HEK293 (cell line): ENCODE measurements around the gene SREK1.

ENCODE experiments used
- CTCF ChIA-PET: fragments of 350-600 bp; formaldehyde crosslinking; extraction: SDS; loops from one replicate; lab custom pipeline; 2021; ENCODE audit warnings: antibody characterized with exemption; lab: Yijun Ruan, JAX
- POLR2A ChIA-PET: fragments of 300-600 bp; formaldehyde crosslinking; extraction: SDS; loops from one replicate; lab custom pipeline; 2020; ENCODE audit warnings: antibody characterized with exemption, inconsistent platforms; lab: Yijun Ruan, JAX
- H3K27ac ChIP-seq: fragments of 200-500 bp; sonication (Bioruptor generic); 2 replicates; pipeline ENCODE4 v1.5.1; 2014; ENCODE audit warnings: low read depth, low read length, control low read depth, inconsistent platforms; ENCODE audit errors: extremely low read depth
- H3K36me3 ChIP-seq, 2 experiments: fragments of 200-500 bp in 1 of 2; sonication (Bioruptor generic) in 1 of 2; 1 replicate in 1 of 2; 2 replicates in 1 of 2; pipeline ENCODE4 v1.5.1; 2014 to 2017; ENCODE audit warnings: inconsistent platforms in 2 of 2, low read length in 2 of 2; ENCODE audit not compliant: control insufficient read depth in 2 of 2, insufficient read depth in 1 of 2
- H3K4me1 ChIP-seq: fragments of 200-500 bp; sonication (Bioruptor generic); 2 replicates; pipeline ENCODE4 v1.5.1; 2014; ENCODE audit warnings: mild to moderate bottlenecking, low read length, inconsistent platforms; ENCODE audit not compliant: control insufficient read depth, insufficient read depth
- H3K4me3 ChIP-seq: 2 replicates; pipeline ENCODE4 v1.5.1; 2011; ENCODE audit warnings: low read depth, mild to moderate bottlenecking, control low read depth, low read length, moderate library complexity
- H3K9me3 ChIP-seq: fragments of 200-500 bp; sonication (Bioruptor generic); 2 replicates; pipeline ENCODE4 v1.5.1; 2014; ENCODE audit warnings: low read depth, low read length, inconsistent platforms; ENCODE audit not compliant: control insufficient read depth, insufficient read depth
- GFI1B ChIP-seq: fragments of 450-650 bp; formaldehyde crosslinking; IDR thresholded peaks from 2 replicates; pipeline ENCODE4 v1.5.1; 2016; ENCODE audit warnings: missing biosample characterization, missing genetic modification characterization
- GLI4 ChIP-seq: fragments of 450-650 bp; formaldehyde crosslinking; IDR thresholded peaks from 2 replicates; pipeline ENCODE4 v1.5.1; 2016; ENCODE audit warnings: missing biosample characterization, missing genetic modification characterization
- HOXC10 ChIP-seq: sonication (generic); formaldehyde crosslinking; IDR thresholded peaks from 2 replicates; pipeline ENCODE4 v1.8.1; 2023; ENCODE audit warnings: mild to moderate bottlenecking, missing genetic modification reagents
- IKZF3 ChIP-seq: fragments of 450-650 bp; IDR thresholded peaks from 2 replicates; pipeline ENCODE4 v1.5.0; 2018; ENCODE audit warnings: missing biosample characterization, mild to moderate bottlenecking, missing genetic modification characterization, moderate library complexity
- KLF16 ChIP-seq: fragments of 450-650 bp; formaldehyde crosslinking; IDR thresholded peaks from 2 replicates; pipeline ENCODE4 v1.5.1; 2017; ENCODE audit warnings: missing biosample characterization, missing genetic modification characterization
- KLF7 ChIP-seq: fragments of 450-650 bp; formaldehyde crosslinking; IDR thresholded peaks from 2 replicates; pipeline ENCODE4 v1.5.1; 2016; ENCODE audit warnings: missing biosample characterization, missing genetic modification characterization, borderline replicate concordance
- MYNN ChIP-seq: fragments of 450-650 bp; formaldehyde crosslinking; IDR thresholded peaks from 2 replicates; pipeline ENCODE4 v1.5.1; 2016; ENCODE audit warnings: missing biosample characterization, missing genetic modification characterization, borderline replicate concordance
- ZIC2 ChIP-seq: fragments of 450-650 bp; formaldehyde crosslinking; IDR thresholded peaks from 2 replicates; pipeline ENCODE4 v1.5.1; 2016; ENCODE audit warnings: missing biosample characterization, missing genetic modification characterization
- ZNF121 ChIP-seq: fragments of 450-650 bp; formaldehyde crosslinking; IDR thresholded peaks from 2 replicates; pipeline ENCODE4 v1.5.1; 2016; ENCODE audit warnings: missing biosample characterization, missing genetic modification characterization
- ZNF157 ChIP-seq: fragments of 450-650 bp; formaldehyde crosslinking; IDR thresholded peaks from 2 replicates; pipeline ENCODE4 v1.5.1; 2016; ENCODE audit warnings: missing biosample characterization, missing genetic modification characterization
- ZNF239 ChIP-seq: fragments of 450-650 bp; formaldehyde crosslinking; IDR thresholded peaks from 2 replicates; pipeline ENCODE4 v1.5.1; 2016; ENCODE audit warnings: missing biosample characterization, missing genetic modification characterization
- ZNF302 ChIP-seq: fragments of 450-650 bp; formaldehyde crosslinking; IDR thresholded peaks from 2 replicates; pipeline ENCODE4 v1.5.1; 2016; ENCODE audit warnings: missing biosample characterization, missing genetic modification characterization, low read depth
- ZNF324 ChIP-seq: fragments of 450-650 bp; formaldehyde crosslinking; IDR thresholded peaks from 2 replicates; pipeline ENCODE4 v1.5.1; 2016; ENCODE audit warnings: missing biosample characterization, missing genetic modification characterization
- ZNF416 ChIP-seq: fragments of 450-650 bp; formaldehyde crosslinking; IDR thresholded peaks from 2 replicates; pipeline ENCODE4 v1.5.1; 2016; ENCODE audit warnings: missing biosample characterization, missing genetic modification characterization
- ZNF433 ChIP-seq: fragments of 450-650 bp; formaldehyde crosslinking; IDR thresholded peaks from 2 replicates; pipeline ENCODE4 v1.5.1; 2016; ENCODE audit warnings: missing biosample characterization, missing genetic modification characterization, low read depth
- ZNF510 ChIP-seq: fragments of 450-650 bp; formaldehyde crosslinking; IDR thresholded peaks from 2 replicates; pipeline ENCODE4 v1.5.1; 2018; ENCODE audit warnings: mild to moderate bottlenecking, missing genetic modification characterization, missing biosample characterization; ENCODE audit not compliant: insufficient replicate concordance
- ZNF555 ChIP-seq: fragments of 450-650 bp; formaldehyde crosslinking; conservative IDR thresholded peaks from 2 replicates; pipeline ENCODE4 v1.5.1; 2017; ENCODE audit warnings: missing biosample characterization, mild to moderate bottlenecking, missing genetic modification characterization, inconsistent platforms
- ZNF585B ChIP-seq: fragments of 450-650 bp; formaldehyde crosslinking; IDR thresholded peaks from 2 replicates; pipeline ENCODE4 v1.5.1; 2016; ENCODE audit warnings: missing biosample characterization, missing genetic modification characterization
- ZNF600 ChIP-seq: fragments of 450-650 bp; formaldehyde crosslinking; IDR thresholded peaks from 2 replicates; pipeline ENCODE4 v1.5.1; 2016; ENCODE audit warnings: missing biosample characterization, missing genetic modification characterization
- ZNF621 ChIP-seq: fragments of 450-650 bp; formaldehyde crosslinking; IDR thresholded peaks from 2 replicates; pipeline ENCODE4 v1.5.1; 2017; ENCODE audit warnings: missing biosample characterization, missing genetic modification characterization
- ZNF664 ChIP-seq: fragments of 450-650 bp; formaldehyde crosslinking; IDR thresholded peaks from 2 replicates; pipeline ENCODE4 v1.5.1; 2016; ENCODE audit warnings: missing biosample characterization, missing genetic modification characterization
- ZNF701 ChIP-seq: fragments of 450-650 bp; formaldehyde crosslinking; IDR thresholded peaks from 2 replicates; pipeline ENCODE4 v1.5.1; 2016; ENCODE audit warnings: missing biosample characterization, missing genetic modification characterization
- ZNF792 ChIP-seq: fragments of 450-650 bp; formaldehyde crosslinking; IDR thresholded peaks from 2 replicates; pipeline ENCODE4 v1.5.1; 2016; ENCODE audit warnings: missing biosample characterization, missing genetic modification characterization
- TF ChIP-seq, protein P1 (sequence below): fragments of 450-650 bp; formaldehyde crosslinking; IDR thresholded peaks from 2 replicates; pipeline ENCODE4 v1.5.1; 2016; ENCODE audit warnings: missing biosample characterization, missing genetic modification characterization
- TF ChIP-seq, protein P2 (sequence below): fragments of 450-650 bp; formaldehyde crosslinking; IDR thresholded peaks from 2 replicates; pipeline ENCODE4 v1.5.1; 2016; ENCODE audit warnings: missing biosample characterization, missing genetic modification characterization

Gene SREK1

DNA sequence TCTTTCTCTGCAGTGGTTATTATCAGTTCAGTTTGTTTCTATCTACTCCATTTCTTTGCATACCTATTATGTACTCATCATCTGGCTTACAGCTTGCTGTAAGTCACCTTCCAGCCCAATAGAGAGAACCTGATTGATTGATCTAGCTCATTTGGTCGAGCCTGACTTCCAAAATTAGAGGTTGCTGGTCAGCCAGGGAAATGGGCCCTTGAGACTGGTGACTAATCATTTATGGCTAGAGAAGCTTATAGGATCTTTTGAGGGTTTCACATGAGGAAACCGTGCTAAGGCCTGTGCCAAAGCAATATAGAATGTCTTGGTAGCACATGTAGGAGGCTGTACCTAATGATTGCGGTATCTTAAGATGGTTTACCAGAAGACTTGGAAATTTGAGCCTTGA, 5.8 kb downstream of the SREK1 start (continued):
- no peak for TF ChIP-seq KLF7 (tag by site-specific recombination)
- TF ChIP-seq ZNF701 (tag by site-specific recombination): no peak

DNA sequence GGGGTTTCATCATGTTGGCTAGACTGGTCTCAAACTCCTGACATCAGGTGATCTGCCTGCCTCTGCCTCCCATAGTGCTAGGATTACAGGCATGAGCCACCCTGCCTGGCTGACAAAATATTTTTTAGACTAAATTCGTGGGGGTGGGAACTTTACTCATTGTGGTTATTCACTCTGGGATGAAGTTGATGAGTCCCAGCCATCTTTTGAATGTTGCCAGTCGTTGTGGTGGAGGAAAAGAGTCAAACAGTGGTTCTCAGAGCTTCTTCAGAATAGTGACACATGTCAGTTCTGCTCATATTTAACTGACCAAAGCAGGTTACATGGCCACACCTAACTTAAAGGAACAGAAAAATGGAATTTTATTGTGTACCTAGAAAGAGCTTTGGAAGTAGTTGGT, 6.9 kb downstream of the SREK1 start:
- TF ChIP-seq, protein P1, sequence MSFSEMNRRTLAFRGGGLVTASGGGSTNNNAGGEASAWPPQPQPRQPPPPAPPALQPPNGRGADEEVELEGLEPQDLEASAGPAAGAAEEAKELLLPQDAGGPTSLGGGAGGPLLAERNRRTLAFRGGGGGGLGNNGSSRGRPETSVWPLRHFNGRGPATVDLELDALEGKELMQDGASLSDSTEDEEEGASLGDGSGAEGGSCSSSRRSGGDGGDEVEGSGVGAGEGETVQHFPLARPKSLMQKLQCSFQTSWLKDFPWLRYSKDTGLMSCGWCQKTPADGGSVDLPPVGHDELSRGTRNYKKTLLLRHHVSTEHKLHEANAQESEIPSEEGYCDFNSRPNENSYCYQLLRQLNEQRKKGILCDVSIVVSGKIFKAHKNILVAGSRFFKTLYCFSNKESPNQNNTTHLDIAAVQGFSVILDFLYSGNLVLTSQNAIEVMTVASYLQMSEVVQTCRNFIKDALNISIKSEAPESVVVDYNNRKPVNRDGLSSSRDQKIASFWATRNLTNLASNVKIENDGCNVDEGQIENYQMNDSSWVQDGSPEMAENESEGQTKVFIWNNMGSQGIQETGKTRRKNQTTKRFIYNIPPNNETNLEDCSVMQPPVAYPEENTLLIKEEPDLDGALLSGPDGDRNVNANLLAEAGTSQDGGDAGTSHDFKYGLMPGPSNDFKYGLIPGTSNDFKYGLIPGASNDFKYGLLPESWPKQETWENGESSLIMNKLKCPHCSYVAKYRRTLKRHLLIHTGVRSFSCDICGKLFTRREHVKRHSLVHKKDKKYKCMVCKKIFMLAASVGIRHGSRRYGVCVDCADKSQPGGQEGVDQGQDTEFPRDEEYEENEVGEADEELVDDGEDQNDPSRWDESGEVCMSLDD (tag by site-specific recombination): no peak
- no peak for TF ChIP-seq ZIC2
- POLR2A ChIA-PET: no interaction called here

DNA sequence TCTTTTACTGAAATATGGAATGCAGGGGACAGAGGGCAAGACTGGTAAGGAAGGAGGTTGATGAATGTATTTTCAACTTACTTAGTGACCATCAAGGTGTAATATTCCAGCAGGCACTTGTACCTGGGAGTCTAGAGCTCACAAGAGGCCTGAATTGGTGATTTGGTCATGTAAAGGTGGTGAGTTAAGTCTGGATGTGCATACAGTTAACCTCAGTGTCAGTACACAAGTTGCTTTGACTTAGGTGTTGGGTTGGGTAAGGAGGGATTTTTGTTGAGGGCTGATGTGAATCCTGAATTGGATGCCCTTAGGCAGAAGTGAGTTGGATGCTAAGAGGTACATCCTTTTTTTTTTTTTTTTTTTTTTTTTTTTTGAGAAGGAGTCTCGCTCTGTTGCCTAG, 7.4 kb downstream of the SREK1 start:
- CTCF ChIA-PET: no interaction called here
- H3K4me3 ChIP-seq: no peak overlapping the region
- TF ChIP-seq MYNN (tag by site-specific recombination) (no peak), ZNF600 (tag by site-specific recombination) (0 out of 2 replicates have a peak, but pooled peaks have one; percentile 34)
- H3K9me3 ChIP-seq: no peaks in the 10 kb centered on the region
- peaks cover 8% of the 10 kb centered on the region; the same call in 1 of the 2 replicates for H3K4me1 ChIP-seq
- peaks cover 11 to 14% of the 10 kb centered on the region in 2 experiments; a peak in 2 of 3 replicates for H3K36me3 ChIP-seq
- H3K27ac ChIP-seq: no peak overlapping the region
- POLR2A ChIA-PET: no interaction called here

More for the DNA sequence above, 6.9 kb downstream of the SREK1 start:
- CTCF ChIA-PET: no interaction called here
- no peak overlapping the region for H3K4me3 ChIP-seq
- peaks cover 8% of the 10 kb centered on the region; the same call in 1 of the 2 replicates for H3K4me1 ChIP-seq
- H3K9me3 ChIP-seq: no peaks in the 10 kb centered on the region
- H3K36me3 ChIP-seq: peaks cover 7 to 13% of the 10 kb centered on the region in 2 experiments; a peak in 2 of 3 replicates
- no peak overlapping the region for H3K27ac ChIP-seq

DNA sequence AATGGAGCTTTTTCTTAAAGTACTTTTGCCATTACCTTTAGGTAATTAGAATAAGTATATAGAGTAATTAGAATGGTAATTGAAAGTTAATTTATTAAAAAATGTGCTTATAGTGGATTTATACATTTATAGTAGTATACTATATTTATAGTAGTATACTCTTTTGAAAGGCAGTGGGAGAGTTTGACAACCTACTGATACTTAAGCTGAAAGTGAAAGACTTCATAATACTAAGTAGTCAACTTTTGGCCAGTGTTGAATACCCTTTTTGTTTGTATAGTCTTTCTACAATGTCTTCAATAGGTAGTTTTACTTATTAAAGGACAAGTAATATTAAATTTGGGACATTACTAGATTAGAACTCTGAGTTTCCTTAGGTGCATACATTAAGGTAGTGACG, 12.9 kb downstream of the SREK1 start:
- POLR2A ChIA-PET: interaction anchor here (1.4 kb wide), 1 partner anchor 13 kb away, joined by 5 read pairs; the partner anchor contains the start of gene SREK1
- CTCF ChIA-PET: interaction anchor here (0.9 to 1.0 kb wide), 2 partner anchors 8 to 149 kb away, joined by 3 to 4 read pairs; no protein-coding TSS in a partner anchor
- TF ChIP-seq, protein P1 (tag by site-specific recombination): no peak
- TF ChIP-seq KLF16: no peak
- no peak for TF ChIP-seq ZNF621 (tag by site-specific recombination)
- TF ChIP-seq GLI4 (tag by site-specific recombination): no peak
- TF ChIP-seq, protein P2, sequence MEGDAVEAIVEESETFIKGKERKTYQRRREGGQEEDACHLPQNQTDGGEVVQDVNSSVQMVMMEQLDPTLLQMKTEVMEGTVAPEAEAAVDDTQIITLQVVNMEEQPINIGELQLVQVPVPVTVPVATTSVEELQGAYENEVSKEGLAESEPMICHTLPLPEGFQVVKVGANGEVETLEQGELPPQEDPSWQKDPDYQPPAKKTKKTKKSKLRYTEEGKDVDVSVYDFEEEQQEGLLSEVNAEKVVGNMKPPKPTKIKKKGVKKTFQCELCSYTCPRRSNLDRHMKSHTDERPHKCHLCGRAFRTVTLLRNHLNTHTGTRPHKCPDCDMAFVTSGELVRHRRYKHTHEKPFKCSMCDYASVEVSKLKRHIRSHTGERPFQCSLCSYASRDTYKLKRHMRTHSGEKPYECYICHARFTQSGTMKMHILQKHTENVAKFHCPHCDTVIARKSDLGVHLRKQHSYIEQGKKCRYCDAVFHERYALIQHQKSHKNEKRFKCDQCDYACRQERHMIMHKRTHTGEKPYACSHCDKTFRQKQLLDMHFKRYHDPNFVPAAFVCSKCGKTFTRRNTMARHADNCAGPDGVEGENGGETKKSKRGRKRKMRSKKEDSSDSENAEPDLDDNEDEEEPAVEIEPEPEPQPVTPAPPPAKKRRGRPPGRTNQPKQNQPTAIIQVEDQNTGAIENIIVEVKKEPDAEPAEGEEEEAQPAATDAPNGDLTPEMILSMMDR (tag by site-specific recombination): no peak
- no peak for TF ChIP-seq ZNF585B
- no peak for TF ChIP-seq ZNF555 (tag by site-specific recombination)
- no peak for TF ChIP-seq ZNF324 (tag by site-specific recombination)
- TF ChIP-seq ZNF239: no peak
- no peak for TF ChIP-seq ZNF792 (tag by site-specific recombination)
- TF ChIP-seq ZNF510 (tag by site-specific recombination): no peak
- no peak for TF ChIP-seq ZNF121
- TF ChIP-seq ZNF433 (tag by site-specific recombination): no peak
- TF ChIP-seq ZNF157 (tag by site-specific recombination): no peak
- no peak for TF ChIP-seq ZNF664 (tag by site-specific recombination)
- no peak for TF ChIP-seq IKZF3
- TF ChIP-seq ZNF302: no peak
- TF ChIP-seq ZNF416 (tag by site-specific recombination): no peak
- TF ChIP-seq HOXC10: no peak
- TF ChIP-seq GFI1B (tag by site-specific recombination): no peak

More for the DNA sequence above, 12.9 kb downstream of the SREK1 start:
- no peak overlapping the region for H3K4me3 ChIP-seq
- no peaks in the 10 kb centered on the region for H3K9me3 ChIP-seq
- H3K27ac ChIP-seq: no peak overlapping the region
- H3K4me1 ChIP-seq: peaks cover 5% of the 10 kb centered on the region; the same call in 1 of the 2 replicates
- H3K36me3 ChIP-seq: peaks cover 40 to 48% of the 10 kb centered on the region in 2 experiments
